Neural progenitor cell (in vitro differentiated cells): ENCODE data around the gene HAND2.

ENCODE experiments used
- CTCF ChIP-seq: fragments of 200-600 bp; sonication (generic); IDR thresholded peaks from 2 replicates; pipeline ENCODE4 v1.5.1; 2017; ENCODE audit warnings: antibody characterized with exemption, mild to moderate bottlenecking
- EZH2 ChIP-seq: fragments of 200-600 bp; sonication (generic); IDR thresholded peaks from 2 replicates; pipeline ENCODE4 v1.6.1; 2017; ENCODE audit warnings: antibody characterized with exemption, mild to moderate bottlenecking, moderate library complexity
- EZH2phosphoT487 ChIP-seq: fragments of 200-600 bp; sonication (generic); IDR thresholded peaks from 2 replicates; pipeline ENCODE4 v1.6.1; 2017; ENCODE audit warnings: antibody characterized with exemption

- peak; percentile 16 for TF ChIP-seq CTCF
- TF ChIP-seq EZH2phosphoT487: peak; percentile 98
- peak; percentile 97 for TF ChIP-seq EZH2
These were observed 13.2 kb downstream of the HAND2 start for GRCh38 chr4:173516621-173517524.
